Naive thymus-derived CD4-positive, alpha-beta T cell (primary cell): ENCODE data around the gene NRXN3. TPM values are rescaled to one million over a fixed set of nuclear protein-coding genes. Genes with fewer than 3 reads are reported as not detected.

ENCODE experiments used
- ATAC-seq: fragments of 150-1000 bp; cut with Tn5 transposase; 2 replicates; pipeline ENCODE4 v1.10.0; 2021; ENCODE audit warnings: mild to moderate bottlenecking, moderate library complexity
- CTCF ChIA-PET: fragments of 350-600 bp; sonication (Branson Sonifier 250); formaldehyde crosslinking; loops from one replicate; lab custom pipeline; 2021; ENCODE audit warnings: antibody characterized with exemption; lab: Charles Lee
- POLR2A ChIA-PET: fragments of 350-600 bp; sonication (Branson Sonifier 250); formaldehyde crosslinking; loops from one replicate; lab custom pipeline; 2021; ENCODE audit warnings: antibody characterized with exemption, inconsistent platforms; lab: Charles Lee
- DNase-seq, 9 donors: peaks; one replicate each; pipeline versions ENCODE4 v3.0.0 to v3.0.0-alpha.2; 2020 to 2022; ENCODE audit warnings: mixed read lengths in 1 of 9
- H3K27ac ChIP-seq: one replicate; pipeline ENCODE4 v1.7.0; 2013; ENCODE audit warnings: mild to moderate bottlenecking, low read depth, low read length, moderate library complexity
- H3K27me3 ChIP-seq, 2 donors: one replicate each; pipeline ENCODE4 v1.7.0; 2013; ENCODE audit warnings: low read length in 2 of 2, mild to moderate bottlenecking in 2 of 2, moderate library complexity in 2 of 2; ENCODE audit not compliant: control insufficient read depth in 2 of 2, insufficient read depth in 2 of 2
- H3K36me3 ChIP-seq, 3 experiments: 1 replicate in 2 of 3; 2 replicates in 1 of 3; pipeline ENCODE4 v1.7.0; 2013; ENCODE audit warnings: low read length in 3 of 3, mild to moderate bottlenecking in 3 of 3, moderate library complexity in 1 of 3; ENCODE audit not compliant: insufficient read depth in 3 of 3, control insufficient read depth in 2 of 3
- H3K4me1 ChIP-seq, 2 donors: one replicate each; pipeline ENCODE4 v1.7.0; 2013; ENCODE audit warnings: low read length in 2 of 2, mild to moderate bottlenecking in 2 of 2, moderate library complexity in 1 of 2; ENCODE audit not compliant: control insufficient read depth in 2 of 2, insufficient read depth in 2 of 2
- H3K4me3 ChIP-seq: 2 replicates; pipeline ENCODE4 v1.7.0; 2013; ENCODE audit warnings: mild to moderate bottlenecking, low read length
- H3K9me3 ChIP-seq, 3 experiments: 1 replicate in 2 of 3; 2 replicates in 1 of 3; pipeline ENCODE4 v1.7.0; 2013; ENCODE audit warnings: low read length in 3 of 3; ENCODE audit not compliant: control insufficient read depth in 2 of 3
- H3K27ac Mint-ChIP-seq, 9 donors: one replicate each; pipeline ENCODE4 v1.8.0; 2020 to 2022; ENCODE audit warnings: mixed read lengths in 9 of 9, mild to moderate bottlenecking in 8 of 9, moderate library complexity in 5 of 9, inconsistent platforms in 2 of 9
- H3K27me3 Mint-ChIP-seq, 5 donors: one replicate each; pipeline ENCODE4 v1.8.0; 2021 to 2022; ENCODE audit warnings: mixed read lengths in 5 of 5, mild to moderate bottlenecking in 1 of 5
- H3K36me3 Mint-ChIP-seq, 5 donors: one replicate each; pipeline ENCODE4 v1.8.0; 2020 to 2022; ENCODE audit warnings: mixed read lengths in 5 of 5, mild to moderate bottlenecking in 3 of 5, inconsistent platforms in 1 of 5
- H3K4me1 Mint-ChIP-seq, 7 donors: one replicate each; pipeline ENCODE4 v1.8.0; 2020 to 2022; ENCODE audit warnings: mixed read lengths in 7 of 7, mild to moderate bottlenecking in 3 of 7, inconsistent platforms in 1 of 7
- H3K4me3 Mint-ChIP-seq, 10 donors: one replicate each; pipeline ENCODE4 v1.8.0; 2020 to 2022; ENCODE audit warnings: mild to moderate bottlenecking in 10 of 10, mixed read lengths in 10 of 10, moderate library complexity in 6 of 10, inconsistent platforms in 2 of 10
- H3K9me3 Mint-ChIP-seq, 11 donors: one replicate each; pipeline ENCODE4 v1.8.0; 2020 to 2022; ENCODE audit warnings: mixed read lengths in 11 of 11, mild to moderate bottlenecking in 4 of 11, inconsistent platforms in 1 of 11, moderate library complexity in 1 of 11
- intact Hi-C, 2 donors: fragments of 100-400 bp; cut with micrococcal nuclease; formaldehyde crosslinking; loops; one replicate each; pipeline ENCODE4 v1.15.1; 2023
- polyA plus RNA-seq, 2 donors: library from polyadenylated mRNA; unstranded; fragments of 300-500 nt; fragmentation: Illumina TruSeq; gene quantifications; one replicate each; pipeline ENCODE4 v1.2.3, GENCODE V29; 2021
- total RNA-seq, 6 experiments: library from RNA in 5 of 6; stranded (reverse) in 5 of 6; gene quantifications; 1 replicate in 5 of 6; 2 replicates in 1 of 6; pipeline ENCODE4 v1.2.3 and lab custom pipeline; 2021 to 2026

Gene NRXN3
- total and polyA plus RNA-seq, 7 experiments from 2014 or later = not detected

- Mint-ChIP-seq H3K4me3 (no peak overlapping the region), H3K27ac (no peak overlapping the region), H3K9me3 (peaks cover 0 to 2% (median 0%) of the 10 kb centered on the region in 11 donors), H3K36me3 (no peaks in the 10 kb centered on the region), H3K4me1 (no peaks in the 10 kb centered on the region), H3K27me3 (peaks cover 0 to 47% (median 11%) of the 10 kb centered on the region in 5 donors)
- no peaks in the 10 kb centered on the region for H3K36me3 ChIP-seq
- no peak overlapping the region for H3K27ac ChIP-seq
- H3K27me3 ChIP-seq = no peaks in the 10 kb centered on the region
- ChIA-PET CTCF (no interaction called here), POLR2A (no interaction called here)
- H3K4me1 ChIP-seq = no peaks in the 10 kb centered on the region
- no peak overlapping the region for H3K4me3 ChIP-seq
- no peaks in the 10 kb centered on the region for H3K9me3 ChIP-seq
- ATAC-seq (no peak), DNase-seq (no peak)
- intact Hi-C loops = no loop called here
Observed at GRCh38 chr14:78182722-78183121, 12.5 kb downstream of the NRXN3 start.

GRCh38 chr14:78184157-78184556 is 14.0 kb downstream of the NRXN3 start:
- H3K4me3 ChIP-seq = no peak overlapping the region
- Mint-ChIP-seq H3K9me3 (peaks cover 0 to 2% (median 0%) of the 10 kb centered on the region in 11 donors), H3K27ac (no peak overlapping the region), H3K27me3 (peaks cover 0 to 44% (median 11%) of the 10 kb centered on the region in 5 donors), H3K4me3 (no peak overlapping the region), H3K4me1 (no peaks in the 10 kb centered on the region), H3K36me3 (no peaks in the 10 kb centered on the region)
- H3K4me1 ChIP-seq = no peaks in the 10 kb centered on the region
- no peaks in the 10 kb centered on the region for H3K9me3 ChIP-seq
- intact Hi-C loops = no loop called here
- DNase-seq = no peak
- ATAC-seq = no peak
- H3K27me3 ChIP-seq = no peaks in the 10 kb centered on the region
- ChIA-PET POLR2A (no interaction called here), CTCF (no interaction called here)
- H3K27ac ChIP-seq = no peak overlapping the region
- H3K36me3 ChIP-seq = no peaks in the 10 kb centered on the region

- Mint-ChIP-seq H3K27ac (no peak overlapping the region), H3K4me1 (no peaks in the 10 kb centered on the region), H3K36me3 (no peaks in the 10 kb centered on the region), H3K27me3 (peaks cover 0 to 32% (median 18%) of the 10 kb centered on the region in 5 donors), H3K9me3 (peaks cover 0 to 3% (median 0%) of the 10 kb centered on the region in 11 donors), H3K4me3 (no peak overlapping the region)
- H3K27me3 ChIP-seq = no peaks in the 10 kb centered on the region
- DNase-seq (no peak), ATAC-seq (no peak)
- ChIA-PET POLR2A (no interaction called here), CTCF (no interaction called here)
- H3K36me3 ChIP-seq = no peaks in the 10 kb centered on the region
- intact Hi-C loops = no loop called here
- no peaks in the 10 kb centered on the region for H3K4me1 ChIP-seq
- H3K27ac ChIP-seq = no peak overlapping the region
- no peak overlapping the region for H3K4me3 ChIP-seq
- H3K9me3 ChIP-seq = no peaks in the 10 kb centered on the region
Observed at GRCh38 chr14:78186277-78186676, 16.1 kb downstream of the NRXN3 start.

- H3K4me3 ChIP-seq = no peak overlapping the region
- no peaks in the 10 kb centered on the region for H3K4me1 Mint-ChIP-seq
- intact Hi-C loops = no loop called here
Observed at GRCh38 chr14:78188882-78189281, 18.7 kb downstream of the NRXN3 start.

GRCh38 chr14:78195431-78195830 is 25.3 kb downstream of the NRXN3 start:
- Mint-ChIP-seq H3K36me3 (no peaks in the 10 kb centered on the region), H3K27me3 (peaks cover 0 to 8% (median 4%) of the 10 kb centered on the region in 5 donors), H3K27ac (no peak overlapping the region), H3K9me3 (peaks cover 0 to 11% (median 0%) of the 10 kb centered on the region in 11 donors), H3K4me1 (no peaks in the 10 kb centered on the region), H3K4me3 (no peak overlapping the region)
- Histone ChIP-seq H3K9me3 (no peaks in the 10 kb centered on the region), H3K27me3 (no peaks in the 10 kb centered on the region), H3K27ac (no peak overlapping the region), H3K36me3 (no peaks in the 10 kb centered on the region), H3K4me3 (no peak overlapping the region), H3K4me1 (no peaks in the 10 kb centered on the region)
- ChIA-PET CTCF (no interaction called here), POLR2A (no interaction called here)
- intact Hi-C loops = no loop called here
- ATAC-seq (no peak), DNase-seq (no peak)

More at GRCh38 chr14:78188882-78189281, 18.7 kb downstream of the NRXN3 start:
- POLR2A ChIA-PET = no interaction called here
- H3K9me3 Mint-ChIP-seq = peaks cover 0 to 6% (median 0%) of the 10 kb centered on the region in 11 donors
- H3K4me3 Mint-ChIP-seq = no peak overlapping the region
- H3K27ac ChIP-seq = no peak overlapping the region
- H3K27me3 ChIP-seq = no peaks in the 10 kb centered on the region
- ATAC-seq (no peak), DNase-seq (no peak)
- H3K27me3 Mint-ChIP-seq = peaks cover 0 to 20% (median 18%) of the 10 kb centered on the region in 5 donors
- H3K36me3 Mint-ChIP-seq = no peaks in the 10 kb centered on the region
- no peak overlapping the region for H3K27ac Mint-ChIP-seq
- H3K9me3 ChIP-seq = no peaks in the 10 kb centered on the region
- H3K4me1 ChIP-seq = no peaks in the 10 kb centered on the region
- H3K36me3 ChIP-seq = no peaks in the 10 kb centered on the region
- CTCF ChIA-PET = no interaction called here

GRCh38 chr14:78196323-78196722 is 26.1 kb downstream of the NRXN3 start:
- peaks cover 0 to 10% (median 5%) of the 10 kb centered on the region in 5 donors for H3K27me3 Mint-ChIP-seq

GRCh38 chr14:78197051-78197450 is 26.9 kb downstream of the NRXN3 start:
- ChIA-PET CTCF (no interaction called here), POLR2A (no interaction called here)
- Histone ChIP-seq H3K27me3 (no peaks in the 10 kb centered on the region), H3K4me1 (no peaks in the 10 kb centered on the region), H3K27ac (no peak overlapping the region), H3K36me3 (no peaks in the 10 kb centered on the region), H3K9me3 (no peaks in the 10 kb centered on the region), H3K4me3 (no peak overlapping the region)
- Mint-ChIP-seq H3K36me3 (no peaks in the 10 kb centered on the region), H3K27me3 (peaks cover 0 to 13% (median 5%) of the 10 kb centered on the region in 5 donors), H3K4me1 (peaks cover 0 to 8% (median 7%) of the 10 kb centered on the region in 7 donors), H3K4me3 (no peak overlapping the region), H3K27ac (no peak overlapping the region), H3K9me3 (peaks cover 0 to 11% (median 0%) of the 10 kb centered on the region in 11 donors)
- intact Hi-C loops = no loop called here
- DNase-seq (no peak), ATAC-seq (no peak)

More at GRCh38 chr14:78196323-78196722, 26.1 kb downstream of the NRXN3 start:
- Histone ChIP-seq H3K27me3 (no peaks in the 10 kb centered on the region), H3K9me3 (no peaks in the 10 kb centered on the region), H3K36me3 (no peaks in the 10 kb centered on the region), H3K27ac (no peak overlapping the region), H3K4me3 (no peak overlapping the region), H3K4me1 (no peaks in the 10 kb centered on the region)
- H3K36me3 Mint-ChIP-seq = no peaks in the 10 kb centered on the region
- peaks cover 0 to 11% (median 0%) of the 10 kb centered on the region in 11 donors for H3K9me3 Mint-ChIP-seq
- H3K27ac Mint-ChIP-seq = no peak overlapping the region
- ATAC-seq (no peak), DNase-seq (no peak)
- ChIA-PET CTCF (no interaction called here), POLR2A (no interaction called here)
- intact Hi-C loops = no loop called here
- H3K4me1 Mint-ChIP-seq = peaks cover 0 to under 1% (median under 1%) of the 10 kb centered on the region in 7 donors
- no peak overlapping the region for H3K4me3 Mint-ChIP-seq
